GM21529 (cell line): ENCODE data around the gene CD163L1.

Source experiments
- ATAC-seq: cut with Tn5 transposase; IDR thresholded peaks from one replicate; pipeline ENCODE4 v1.9.1; 2021; ENCODE audit not compliant: unreplicated experiment

Gene CD163L1

GRCh38 chr12:7411343-7411742 is 32.6 kb downstream of the CD163L1 start:
- ATAC-seq: no peak

GRCh38 chr12:7404275-7404674 is 39.7 kb downstream of the CD163L1 start:
- ATAC-seq: no peak

DNA sequence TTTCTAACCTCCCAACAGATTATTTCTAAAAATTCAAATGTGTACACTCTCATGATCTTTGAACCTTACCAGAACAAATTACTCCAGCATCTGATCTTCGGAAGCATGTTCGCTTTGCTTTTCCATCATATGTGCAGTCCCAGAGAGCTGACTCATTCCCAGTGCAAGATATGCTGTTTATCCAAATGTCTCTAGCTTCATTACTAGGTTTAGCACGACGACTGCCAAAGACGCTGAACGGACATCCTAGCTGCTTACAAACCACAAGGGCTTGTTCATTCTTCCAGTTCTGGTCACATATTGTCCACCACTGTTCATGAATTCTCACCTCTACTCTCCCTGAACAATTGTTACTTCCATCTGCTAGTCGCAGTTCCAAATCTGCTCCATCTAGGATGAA is 40.5 kb downstream of the CD163L1 start:
- ATAC-seq: no peak

- ATAC-seq: no peak
These were observed 44.9 kb downstream of the CD163L1 start for GRCh38 chr12:7399089-7399488.

DNA sequence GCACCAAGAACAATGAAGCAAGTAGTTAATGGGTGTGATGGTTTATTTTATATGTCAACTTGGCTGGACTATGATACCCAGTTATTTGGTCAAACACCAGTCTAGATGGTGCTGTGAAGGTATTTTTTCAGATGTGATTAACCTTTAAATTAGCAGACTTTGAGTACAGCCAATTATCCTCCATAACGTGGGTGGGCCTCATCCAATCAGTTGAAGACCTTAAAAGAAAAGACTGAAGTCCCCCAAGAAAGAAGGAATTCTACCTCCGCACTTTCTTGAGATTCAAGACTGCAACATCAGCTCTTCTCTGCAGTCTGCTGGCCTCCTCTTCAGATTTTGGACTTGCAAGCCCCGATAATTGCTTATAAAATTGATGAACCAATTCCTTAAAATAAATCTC is 47.5 kb downstream of the CD163L1 start:
- no peak for ATAC-seq

DNA sequence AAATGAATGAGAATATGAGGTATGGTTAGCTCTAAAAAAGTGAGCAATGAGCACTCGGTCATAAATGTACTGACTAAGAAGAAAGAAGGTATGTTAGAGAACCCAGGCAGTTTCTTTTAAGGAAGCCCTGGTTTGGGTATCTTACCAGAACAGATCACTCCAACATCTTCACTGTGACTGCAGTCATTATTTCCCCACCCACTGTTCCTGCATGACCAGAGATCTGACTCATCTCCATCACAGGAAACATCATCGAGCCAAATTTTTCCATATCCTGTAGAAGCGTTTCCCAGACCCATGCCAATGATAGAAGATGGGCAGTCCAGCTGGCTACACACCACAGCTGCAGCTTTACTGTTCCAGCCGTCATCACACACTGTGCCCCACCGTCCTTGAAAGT is 48.0 kb downstream of the CD163L1 start:
- ATAC-seq: no peak

DNA sequence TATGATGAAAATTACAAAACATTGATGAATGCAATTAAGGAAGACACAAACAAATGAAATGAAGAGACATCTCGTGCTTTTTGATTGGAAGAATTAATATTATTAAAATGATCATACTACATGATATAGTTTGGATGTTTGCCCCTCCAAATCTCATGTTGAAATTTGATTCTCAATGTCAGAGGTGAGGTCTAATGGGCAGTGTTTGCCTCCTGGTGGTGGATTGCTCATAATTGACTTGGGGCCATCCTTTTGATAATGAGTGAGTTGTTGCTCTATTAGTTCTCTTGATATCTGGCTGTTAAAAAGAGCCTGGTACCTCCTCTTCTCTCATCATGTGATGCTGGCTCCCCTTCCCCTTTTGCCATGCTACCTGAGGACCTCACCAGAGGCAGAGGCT is 56.7 kb downstream of the CD163L1 start:
- ATAC-seq: no peak

DNA sequence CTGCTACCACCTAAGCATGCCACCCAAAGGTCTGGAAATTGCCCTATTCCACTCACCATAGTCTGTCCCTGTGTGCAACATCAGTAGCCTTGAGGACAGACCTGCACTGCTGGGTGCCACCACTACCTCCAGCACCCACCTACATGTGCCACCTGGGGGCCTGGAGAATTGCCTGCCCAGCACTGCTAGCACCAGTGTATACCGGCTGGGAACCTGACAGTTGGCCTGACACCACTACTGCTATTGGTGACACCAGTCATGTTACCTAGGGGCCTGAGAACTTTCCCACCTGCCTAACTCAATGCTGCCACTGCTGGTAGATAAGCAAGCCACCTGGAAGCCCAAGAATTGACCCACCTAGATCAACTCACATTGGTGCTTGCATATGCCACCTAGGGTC is 60.8 kb downstream of the CD163L1 start:
- ATAC-seq: no peak

GRCh38 chr12:7376196-7376595 is 67.8 kb downstream of the CD163L1 start:
- no peak for ATAC-seq

- no peak for ATAC-seq
These were observed 68.8 kb downstream of the CD163L1 start for GRCh38 chr12:7375145-7375543.

DNA sequence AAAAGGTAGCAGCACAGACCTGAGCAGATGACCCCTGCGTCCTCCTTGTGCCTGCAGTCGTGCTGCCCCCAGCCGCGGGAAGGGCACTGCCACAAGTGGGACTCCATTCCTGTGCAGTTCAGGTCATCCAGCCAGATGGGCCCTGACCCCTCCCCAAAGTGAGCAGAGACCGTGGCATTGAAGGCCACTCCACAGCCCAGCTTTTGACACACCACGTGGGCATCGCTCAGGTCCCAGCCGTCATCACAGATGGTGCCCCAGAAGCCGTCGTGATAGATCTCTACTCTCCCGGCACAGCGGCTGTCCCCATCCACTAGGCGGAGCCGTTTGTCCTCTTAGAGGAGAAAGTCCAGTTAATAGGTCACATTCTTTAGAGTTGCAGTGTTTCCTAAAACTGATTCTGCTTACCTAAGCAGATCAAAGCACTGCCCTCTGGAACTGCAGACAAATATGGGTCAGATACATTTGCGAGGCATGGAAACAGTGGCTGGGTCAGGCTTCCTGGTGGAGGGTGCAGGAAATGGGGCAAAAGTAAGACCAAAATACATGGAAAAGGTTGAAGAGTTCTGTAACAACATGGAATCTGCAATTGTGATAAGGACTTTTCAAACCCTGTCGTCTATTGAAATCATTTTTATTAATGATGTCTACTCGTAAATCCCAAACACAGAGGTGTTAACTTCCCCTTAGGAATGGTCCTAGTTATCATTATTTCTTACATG is 69.4 kb downstream of the CD163L1 start:
- ATAC-seq: no peak

GRCh38 chr12:7373226-7373625 is 70.7 kb downstream of the CD163L1 start:
- ATAC-seq: no peak

DNA sequence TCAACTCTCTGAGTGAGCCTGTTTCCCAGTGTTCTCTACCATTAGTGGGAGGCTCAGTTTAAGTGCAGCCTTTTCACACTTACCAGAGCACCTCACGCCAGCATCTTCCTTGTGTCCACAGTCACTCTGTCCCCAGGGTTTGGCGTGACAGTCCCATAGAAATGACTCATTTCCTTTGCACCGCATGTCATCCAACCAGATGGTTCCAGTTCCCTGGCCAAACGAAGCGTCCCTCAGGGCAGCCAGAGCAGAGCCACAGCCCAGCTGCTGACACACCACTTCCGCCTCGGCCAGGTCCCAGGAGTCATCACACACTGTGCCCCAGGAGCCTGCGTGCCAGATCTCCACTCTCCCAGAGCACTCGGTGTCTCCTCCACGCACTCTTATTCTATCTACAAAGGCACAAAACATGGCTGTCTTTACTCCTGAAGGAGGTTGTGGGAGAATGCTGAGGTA is 74.7 kb downstream of the CD163L1 start:
- peak; percentile 79 for ATAC-seq

DNA sequence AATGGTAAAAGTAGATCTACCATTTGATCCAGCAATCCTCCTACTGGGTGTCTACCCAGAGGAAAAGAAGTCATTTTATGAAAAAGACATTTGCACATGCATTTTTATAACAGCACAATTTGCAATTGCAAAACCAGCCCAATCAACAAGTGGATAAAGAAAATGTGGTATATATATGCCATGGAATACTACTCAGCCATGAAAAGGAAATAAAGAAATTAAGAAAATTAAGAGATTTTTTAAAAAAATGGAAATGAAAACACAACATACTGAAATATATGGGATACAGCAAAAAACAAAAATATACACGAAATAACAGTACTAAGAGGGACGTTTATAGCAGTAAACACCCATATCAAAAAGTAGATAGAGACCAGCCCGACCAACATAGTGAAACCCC is 81.2 kb downstream of the CD163L1 start:
- ATAC-seq: no peak

GRCh38 chr12:7361265-7361664 is 82.7 kb downstream of the CD163L1 start:
- ATAC-seq: no peak

DNA sequence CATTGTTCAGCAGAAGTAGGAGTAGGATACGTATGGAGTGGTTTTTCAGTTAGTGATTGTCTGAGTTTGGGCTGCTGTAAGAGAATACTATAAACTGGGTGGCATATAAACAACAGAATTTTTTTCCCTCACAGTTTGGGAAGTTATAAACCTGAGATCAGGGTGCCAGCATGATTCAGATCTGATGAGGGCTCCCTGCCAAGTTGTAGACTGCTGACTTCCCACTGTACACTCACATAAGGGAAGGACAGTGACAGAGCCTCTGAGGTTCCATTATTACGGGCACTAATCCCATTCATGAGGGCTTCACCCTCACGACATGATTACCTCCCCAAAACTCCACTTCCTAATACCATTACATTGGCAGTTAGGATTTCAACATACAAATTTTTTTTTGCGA is 89.4 kb downstream of the CD163L1 start:
- no peak for ATAC-seq

GRCh38 chr12:7352661-7353060 is 91.3 kb downstream of the CD163L1 start:
- ATAC-seq: no peak

DNA sequence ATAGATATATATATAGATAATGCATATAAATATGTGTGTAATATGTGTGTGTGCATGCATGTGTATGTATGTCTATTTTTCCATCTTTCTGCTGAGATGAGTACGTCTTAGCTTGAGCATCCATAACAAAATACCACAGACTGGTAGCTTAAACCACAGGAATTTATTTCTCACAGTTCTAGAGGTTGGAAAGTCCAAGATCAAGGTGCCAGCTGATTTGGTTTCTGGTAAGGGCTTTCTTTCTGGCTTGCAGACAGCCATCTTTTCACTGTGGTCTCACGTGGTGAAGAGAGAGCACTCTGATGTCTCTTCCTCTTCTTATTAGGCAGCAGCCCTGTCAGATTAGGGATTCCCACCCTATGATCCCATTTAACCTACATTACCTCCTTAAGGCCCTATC is 92.8 kb downstream of the CD163L1 start:
- no peak for ATAC-seq

DNA sequence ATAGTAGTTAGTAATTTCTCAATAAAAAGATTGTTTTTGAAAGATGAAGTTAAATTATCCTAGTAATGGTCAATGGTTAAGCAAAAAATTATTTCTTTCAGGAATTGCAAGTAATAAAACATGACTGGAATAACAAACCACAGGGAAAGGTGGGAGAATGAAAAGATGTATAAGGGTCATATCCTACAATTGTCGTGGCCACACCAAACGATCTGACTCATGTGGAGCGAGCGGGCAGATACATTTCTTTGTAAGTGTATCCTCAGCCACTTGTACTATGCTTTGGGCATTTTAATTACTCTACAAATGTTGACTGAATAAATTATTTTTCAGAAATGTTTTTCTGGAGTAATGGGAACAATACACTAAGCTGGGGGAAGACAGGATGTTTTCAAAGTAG is 94.5 kb downstream of the CD163L1 start:
- ATAC-seq: no peak

GRCh38 chr12:7346551-7347225 is 97.3 kb downstream of the CD163L1 start:
- no peak for ATAC-seq

DNA sequence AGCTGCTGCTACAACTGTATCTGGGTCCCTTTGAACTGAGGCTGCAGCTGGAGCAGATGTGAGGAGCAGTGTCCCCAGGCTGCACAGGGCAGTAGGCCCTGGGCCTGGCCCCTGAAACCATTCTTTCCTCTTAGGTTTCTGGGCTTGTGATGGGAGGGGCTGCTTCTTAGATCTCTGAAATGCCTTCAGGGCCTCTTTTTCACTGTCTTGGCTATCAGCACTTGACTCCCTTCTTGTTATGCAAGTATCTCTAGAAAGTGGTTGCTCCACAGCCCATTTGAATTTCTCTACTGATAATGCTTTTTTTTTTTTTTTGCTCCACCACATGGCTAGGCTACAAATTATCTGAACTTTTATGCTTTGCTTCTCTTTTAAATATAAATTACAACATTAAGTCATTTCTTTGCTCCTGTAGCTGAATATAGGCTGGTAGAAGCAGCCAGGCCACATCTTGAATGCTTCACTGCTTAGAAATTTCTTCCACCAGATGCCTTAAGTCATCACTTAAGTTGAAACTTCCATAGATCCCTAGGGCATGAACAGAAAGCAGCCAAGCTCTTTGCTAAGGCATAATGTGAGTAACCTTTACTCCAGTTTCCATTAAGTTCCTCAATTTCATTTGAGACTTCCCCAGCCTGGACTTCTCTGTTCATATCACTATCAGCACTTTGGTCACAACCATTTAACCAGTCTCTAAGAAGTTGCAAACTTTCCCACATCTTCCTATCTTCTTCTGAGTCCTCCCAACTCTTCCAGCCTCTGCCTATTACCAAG is 98.9 kb downstream of the CD163L1 start:
- ATAC-seq: no peak

DNA sequence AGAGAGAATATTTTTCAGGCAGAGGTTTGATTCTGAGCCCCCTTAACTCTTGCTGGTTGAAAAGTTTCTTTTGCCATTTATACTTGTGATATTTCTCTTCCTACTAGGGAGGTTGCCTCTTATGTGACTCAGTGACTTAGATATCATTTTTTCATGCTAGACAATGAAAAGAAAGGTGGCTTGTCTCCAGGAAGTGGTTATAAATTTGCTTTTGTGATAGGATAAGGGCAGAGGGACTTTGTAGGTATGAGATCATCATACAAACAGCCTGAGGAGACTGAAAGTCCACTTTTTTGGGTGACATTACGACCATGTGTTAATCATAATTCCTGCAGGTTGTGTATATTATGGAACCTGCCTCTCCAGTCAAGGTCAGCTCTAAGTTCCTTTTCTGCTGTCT is 104.3 kb downstream of the CD163L1 start:
- no peak for ATAC-seq
